ENCODE data around the gene GAB2. TPM values are rescaled to one million over a fixed set of nuclear protein-coding genes. Genes with fewer than 3 reads are reported as not detected.

The GAB2 gene
- total RNA-seq, 2 experiments from 2014 or later: 1.4 to 1.8 TPM

GRCh38 chr11:78212586-78213371, 204.8 kb downstream of the GAB2 start:
- no peak for DNase-seq
- POLR2A ChIA-PET: interaction anchor here (0.8 kb wide), 1 partner anchor 13 kb away, joined by 3 read pairs; no protein-coding TSS in a partner anchor

GRCh38 chr11:78211565-78211964, 206.1 kb downstream of the GAB2 start:
- no peak overlapping the region for H3K27ac Mint-ChIP-seq
- no peak overlapping the region for H3K4me3 Mint-ChIP-seq
- ATAC-seq: no peak
- peaks cover 3% of the 10 kb centered on the region for H3K4me1 Mint-ChIP-seq (ENCODE audit: low read depth)
- H3K9me3 Mint-ChIP-seq: no peaks in the 10 kb centered on the region
- ChIA-PET POLR2A (interaction anchor here (0.5 kb wide), 1 partner anchor 16 kb away, joined by 4 read pairs; no protein-coding TSS in a partner anchor), CTCF (no interaction called here)
- no peak for DNase-seq
- TF ChIP-seq CTCF (IDR thresholded peaks at IDR 0.05): no peak
- intact Hi-C loops (cut with micrococcal nuclease): no loop called here
- no peaks in the 10 kb centered on the region for H3K27me3 Mint-ChIP-seq
- H3K36me3 Mint-ChIP-seq (ENCODE audit: low read depth): peaks cover 17% of the 10 kb centered on the region

More at GRCh38 chr11:78212586-78213371, 204.8 kb downstream of the GAB2 start:
- no peak for TF ChIP-seq CTCF (IDR thresholded peaks at IDR 0.05)
- no peak for ATAC-seq
- Mint-ChIP-seq H3K4me1 (ENCODE audit: low read depth) (peaks cover 3% of the 10 kb centered on the region), H3K4me3 (no peak overlapping the region), H3K27me3 (no peaks in the 10 kb centered on the region), H3K27ac (no peak overlapping the region), H3K36me3 (ENCODE audit: low read depth) (peaks cover 17% of the 10 kb centered on the region), H3K9me3 (no peaks in the 10 kb centered on the region)
- CTCF ChIA-PET: interaction anchor here (0.9 kb wide), 1 partner anchor 206 kb away, joined by 3 read pairs; no protein-coding TSS in a partner anchor
- intact Hi-C loops (cut with micrococcal nuclease): no loop called here

GRCh38 chr11:78210000-78210608, 207.5 kb downstream of the GAB2 start:
- POLR2A ChIA-PET: no interaction called here
- Mint-ChIP-seq H3K4me1 (ENCODE audit: low read depth) (peaks cover 3% of the 10 kb centered on the region), H3K27ac (no peak overlapping the region), H3K36me3 (ENCODE audit: low read depth) (peaks cover 17% of the 10 kb centered on the region), H3K9me3 (no peaks in the 10 kb centered on the region), H3K4me3 (no peak overlapping the region), H3K27me3 (no peaks in the 10 kb centered on the region)
- ATAC-seq (no peak), DNase-seq (no peak)
- no peak for TF ChIP-seq CTCF (IDR thresholded peaks at IDR 0.05)
- intact Hi-C loops (cut with micrococcal nuclease): no loop called here
- CTCF ChIA-PET: no interaction called here

- CTCF ChIA-PET: no interaction called here
- Mint-ChIP-seq H3K27me3 (no peaks in the 10 kb centered on the region), H3K4me1 (ENCODE audit: low read depth) (peaks cover 6% of the 10 kb centered on the region), H3K9me3 (no peaks in the 10 kb centered on the region), H3K4me3 (no peak overlapping the region), H3K36me3 (ENCODE audit: low read depth) (peaks cover 15% of the 10 kb centered on the region), H3K27ac (no peak overlapping the region)
- DNase-seq (no peak), ATAC-seq (no peak)
- TF ChIP-seq CTCF (IDR thresholded peaks at IDR 0.05): no peak
- intact Hi-C loops (cut with micrococcal nuclease): no loop called here
- POLR2A ChIA-PET: no interaction called here
These were observed 208.1 kb downstream of the GAB2 start for GRCh38 chr11:78209478-78209877.

All from activated CD8-positive, alpha-beta T cell treated with anti-CD3 and anti-CD28 coated beads for 36 hours (primary cell).